VCaP (cell line): ENCODE data around the gene ITPR3.

Experiments
- H3K27ac ChIP-seq: fragments of 450-650 bp; 2 replicates; pipeline ENCODE4 v1.5.1; 2017
- CTCF ChIP-seq: fragments of 450-650 bp; conservative IDR thresholded peaks from 2 replicates; pipeline ENCODE4 v1.5.1; 2017; ENCODE audit warnings: mild to moderate bottlenecking, moderate library complexity

Gene ITPR3

GRCh38 chr6:33707771-33708170, 86.6 kb downstream of the ITPR3 start:
- no peak for TF ChIP-seq CTCF
- no peak overlapping the region for H3K27ac ChIP-seq

DNA sequence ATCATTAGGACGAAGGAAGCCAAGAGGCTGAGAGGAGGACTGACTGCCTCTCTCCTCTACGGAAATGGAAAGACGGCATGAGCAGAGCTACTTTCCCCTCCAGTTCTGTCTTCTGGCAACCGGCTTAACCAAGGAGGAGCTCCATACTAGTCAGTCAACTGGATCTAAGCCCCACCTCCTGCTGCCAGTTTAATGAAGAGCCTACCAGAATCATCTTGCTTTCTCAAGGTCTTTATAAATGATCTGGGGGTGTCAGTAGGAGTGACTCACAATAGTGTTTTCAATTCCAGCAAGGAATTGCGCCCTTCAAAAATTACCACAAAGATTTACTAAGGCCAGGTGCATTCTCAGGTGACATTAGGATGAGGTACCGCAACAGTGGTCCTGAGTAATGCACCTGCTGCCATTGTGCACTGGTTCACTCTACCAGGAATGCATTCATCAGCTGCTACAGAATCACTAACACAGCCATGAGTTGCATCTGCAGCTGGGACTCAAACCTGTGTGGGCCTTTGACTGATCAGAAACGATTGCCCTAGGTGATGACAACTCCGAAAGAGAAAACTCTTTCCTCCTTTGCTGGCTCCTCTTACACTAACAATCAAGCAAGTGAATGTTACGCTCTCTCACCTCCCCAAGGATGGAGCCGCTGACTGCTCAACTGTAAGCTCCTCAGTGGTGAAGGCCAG, 87.5 kb downstream of the ITPR3 start:
- TF ChIP-seq CTCF = no peak
- peak overlapping the region; percentile 98; the same call in 1 of the 2 replicates for H3K27ac ChIP-seq

DNA sequence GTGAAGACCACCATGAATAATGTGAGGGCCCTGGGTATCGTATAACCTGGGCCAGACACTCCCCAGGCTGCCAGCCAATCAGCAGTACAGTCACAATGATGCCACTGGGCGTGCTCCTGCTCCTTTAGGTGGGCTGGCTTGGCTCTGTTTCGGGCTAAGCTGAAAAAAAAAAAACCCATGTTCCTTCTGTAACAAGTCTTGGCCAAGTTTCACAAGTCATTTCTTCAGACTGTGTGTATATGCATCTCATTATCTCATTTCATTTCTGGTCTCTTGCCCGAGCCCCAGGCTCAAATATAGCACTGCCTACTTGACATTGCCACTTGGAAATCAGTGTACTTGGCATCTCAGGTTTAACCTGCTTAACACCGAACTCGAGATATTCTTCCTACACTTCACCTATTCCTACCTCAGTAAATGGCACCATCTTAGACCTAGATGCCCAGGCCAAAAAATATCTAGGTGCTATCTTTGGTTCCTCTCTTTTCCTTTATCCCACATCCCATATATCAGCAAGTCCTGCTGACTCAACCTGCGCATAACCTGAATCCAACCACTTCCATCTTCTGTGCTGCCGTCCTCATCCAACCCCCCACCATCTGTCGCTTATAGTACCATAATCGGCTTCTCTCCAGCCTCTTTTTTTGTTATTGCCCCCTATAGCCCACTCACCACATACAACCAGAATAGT, 88.6 kb downstream of the ITPR3 start:
- H3K27ac ChIP-seq = peak overlapping the region; percentile 98; the same call in 1 of the 2 replicates
- TF ChIP-seq CTCF = no peak

- TF ChIP-seq CTCF = no peak
- peak overlapping the region; percentile 98 for H3K27ac ChIP-seq
Measured at GRCh38 chr6:33710296-33711121, 89.4 kb downstream of the ITPR3 start.

- peak within 1 kb of the TSS; percentile 98 for H3K27ac ChIP-seq
- TF ChIP-seq CTCF = peak; percentile 96
Measured at GRCh38 chr6:33711140-33712129, 90.3 kb downstream of the ITPR3 start, which contains the start of gene UQCC2. Gene UQCC2, minus strand, starts transcription at chr6:33711700. Its CDS starts 14 bp downstream, at chr6:33711686.

DNA sequence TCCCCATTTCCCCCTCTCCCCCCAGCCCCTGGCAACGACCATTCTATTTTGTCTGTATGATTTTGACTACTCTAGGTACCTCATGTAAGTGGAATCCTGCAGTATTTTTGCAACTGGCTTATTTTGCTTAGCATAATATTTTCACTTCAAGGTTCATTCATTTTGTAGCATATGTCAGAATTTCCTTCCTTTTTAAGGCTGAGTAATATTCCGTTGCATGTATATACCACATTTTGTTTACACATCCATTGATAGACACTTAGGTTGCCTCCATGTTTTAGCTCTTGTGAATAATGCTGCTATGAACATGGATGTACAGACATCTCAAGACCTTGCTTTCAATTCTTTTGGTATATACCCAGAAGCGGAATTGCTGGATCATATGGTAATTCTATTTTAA, 91.8 kb downstream of the ITPR3 start:
- peak overlapping the region; percentile 98 for H3K27ac ChIP-seq
- no peak for TF ChIP-seq CTCF
